Upper lobe of left lung (tissue), 6 donors: ENCODE data around the gene DNAI1. TPM values are rescaled to one million over a fixed set of nuclear protein-coding genes. Genes with fewer than 3 reads are reported as not detected.
"Not testable (repeated sequence)": the region's sequence is repeated elsewhere in the genome, so short reads cannot be mapped to it uniquely, and the experiment has no call there.

ENCODE experiments used
- ATAC-seq, 2 donors: fragments of 200-7000 bp; cut with Tn5 transposase; one replicate each; pipeline ENCODE4 v1.9.1; 2022; ENCODE audit warnings: mild to moderate bottlenecking in 2 of 2, moderate library complexity in 2 of 2; ENCODE audit not compliant: low FRiP score in 2 of 2
- DNase-seq, 2 donors: peaks; one replicate each; pipeline ENCODE4 v3.0.0-alpha.2; 2019 to 2020
- H3K27ac ChIP-seq, 4 donors: fragments of 200-600 bp; sonication (generic); one replicate each; pipeline ENCODE4 v1.5.1; 2016 to 2019
- H3K27me3 ChIP-seq, 4 donors: fragments of 200-600 bp; sonication (generic); one replicate each; pipeline ENCODE4 v1.5.1; 2017 to 2019
- H3K36me3 ChIP-seq, 4 donors: fragments of 200-600 bp; sonication (generic); one replicate each; pipeline ENCODE4 v1.5.1; 2016 to 2019
- H3K4me1 ChIP-seq, 4 donors: fragments of 200-600 bp; sonication (generic); one replicate each; pipeline ENCODE4 v1.5.1; 2018 to 2019
- H3K4me3 ChIP-seq, 4 donors: fragments of 200-600 bp; sonication (generic); one replicate each; pipeline ENCODE4 v1.5.1; 2017 to 2019; ENCODE audit warnings: mild to moderate bottlenecking in 2 of 4, moderate library complexity in 1 of 4
- H3K9me3 ChIP-seq, 4 donors: fragments of 200-600 bp; sonication (generic); one replicate each; pipeline ENCODE4 v1.5.1; 2018 to 2019
- EP300 ChIP-seq, 4 donors: sonication (generic); formaldehyde crosslinking; IDR thresholded peaks; one replicate each; pipeline ENCODE4 v1.5.1; 2017; ENCODE audit warnings: antibody characterized with exemption in 4 of 4, control low read depth in 2 of 4
- POLR2A ChIP-seq, 4 donors: fragments of 450-650 bp; IDR thresholded peaks; one replicate each; pipeline ENCODE4 v1.5.1; 2016 to 2017; ENCODE audit warnings: antibody characterized with exemption in 4 of 4, mild to moderate bottlenecking in 2 of 4
- POLR2AphosphoS5 ChIP-seq, 2 donors: sonication (generic); formaldehyde crosslinking; IDR thresholded peaks; one replicate each; pipeline ENCODE4 v1.5.1; 2017; ENCODE audit warnings: antibody characterized with exemption in 2 of 2
- WGBS, 2 donors: methylation state at CpG; one replicate each; pipeline ENCODE4 v1.1.5; 2017 to 2018; 5-methylcytosine and 5-hydroxymethylcytosine counted together
- total RNA-seq, 6 donors: library from RNA; depleted of rRNA in 4 of 6; stranded (reverse); fragments of >200 nt in 4 of 6; gene quantifications; one replicate each; pipeline versions ENCODE4 v1.1.0 to v1.2.1, GENCODE V29; 2016 to 2021
- TF ChIP-seq, protein P1 (sequence below), 6 experiments: fragments of 450-650 bp in 4 of 6; fragments of 200-600 bp in 2 of 6; sonication (generic) in 2 of 6; IDR thresholded peaks; one replicate each; pipeline ENCODE4 v1.5.1; 2016 to 2019; ENCODE audit warnings: antibody characterized with exemption in 6 of 6
- donor health status: DM: no; HTN: no; CAD: no; lungs with moderate emphysema.
- donor health status: DM: no; HTN: yes; CAD: no; lungs with severe emphysema.

The DNAI1 gene
- total RNA-seq, 6 donors from 2014 or later, result 0.37 to 39.8 (median 9.7) TPM

DNA sequence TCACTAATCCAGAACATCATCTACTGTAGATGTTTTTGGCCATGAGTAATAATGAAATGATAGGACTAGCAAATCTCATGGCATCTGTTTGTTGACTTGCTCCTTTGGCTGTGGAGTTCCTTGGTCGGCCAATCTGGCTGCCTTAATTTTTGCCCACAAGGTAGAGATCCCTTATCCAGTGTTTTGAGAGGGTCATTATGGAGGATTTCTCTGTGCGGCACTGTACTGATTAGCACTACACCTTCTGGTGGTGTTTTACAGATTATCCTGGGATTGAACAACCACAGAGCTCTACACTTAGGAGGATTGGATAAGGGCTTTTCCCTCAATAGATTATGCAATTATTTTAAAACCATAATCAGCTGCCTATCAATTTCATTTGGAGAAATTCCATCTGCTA is 67.4 kb downstream of the DNAI1 start:
- ATAC-seq (no peak), DNase-seq (no peak)
- Histone ChIP-seq H3K36me3 (no peaks in the 10 kb centered on the region), H3K27ac (no peak overlapping the region), H3K4me1 (peaks cover 5 to 16% (median 7%) of the 10 kb centered on the region in 4 donors), H3K9me3 (no peaks in the 10 kb centered on the region), H3K27me3 (no peaks in the 10 kb centered on the region), H3K4me3 (no peak overlapping the region)
- 83 to 85% methylated on average over 2 of the region's 2 CpGs for WGBS, 2 donors
- TF ChIP-seq POLR2A (IDR thresholded peaks at IDR 0.05), result no peak
- no peak for TF ChIP-seq EP300 (IDR thresholded peaks at IDR 0.05)
- TF ChIP-seq POLR2AphosphoS5 (IDR thresholded peaks at IDR 0.05), result no peak
- TF ChIP-seq, protein P1, sequence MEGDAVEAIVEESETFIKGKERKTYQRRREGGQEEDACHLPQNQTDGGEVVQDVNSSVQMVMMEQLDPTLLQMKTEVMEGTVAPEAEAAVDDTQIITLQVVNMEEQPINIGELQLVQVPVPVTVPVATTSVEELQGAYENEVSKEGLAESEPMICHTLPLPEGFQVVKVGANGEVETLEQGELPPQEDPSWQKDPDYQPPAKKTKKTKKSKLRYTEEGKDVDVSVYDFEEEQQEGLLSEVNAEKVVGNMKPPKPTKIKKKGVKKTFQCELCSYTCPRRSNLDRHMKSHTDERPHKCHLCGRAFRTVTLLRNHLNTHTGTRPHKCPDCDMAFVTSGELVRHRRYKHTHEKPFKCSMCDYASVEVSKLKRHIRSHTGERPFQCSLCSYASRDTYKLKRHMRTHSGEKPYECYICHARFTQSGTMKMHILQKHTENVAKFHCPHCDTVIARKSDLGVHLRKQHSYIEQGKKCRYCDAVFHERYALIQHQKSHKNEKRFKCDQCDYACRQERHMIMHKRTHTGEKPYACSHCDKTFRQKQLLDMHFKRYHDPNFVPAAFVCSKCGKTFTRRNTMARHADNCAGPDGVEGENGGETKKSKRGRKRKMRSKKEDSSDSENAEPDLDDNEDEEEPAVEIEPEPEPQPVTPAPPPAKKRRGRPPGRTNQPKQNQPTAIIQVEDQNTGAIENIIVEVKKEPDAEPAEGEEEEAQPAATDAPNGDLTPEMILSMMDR (IDR thresholded peaks at IDR 0.05), result no peak

DNA sequence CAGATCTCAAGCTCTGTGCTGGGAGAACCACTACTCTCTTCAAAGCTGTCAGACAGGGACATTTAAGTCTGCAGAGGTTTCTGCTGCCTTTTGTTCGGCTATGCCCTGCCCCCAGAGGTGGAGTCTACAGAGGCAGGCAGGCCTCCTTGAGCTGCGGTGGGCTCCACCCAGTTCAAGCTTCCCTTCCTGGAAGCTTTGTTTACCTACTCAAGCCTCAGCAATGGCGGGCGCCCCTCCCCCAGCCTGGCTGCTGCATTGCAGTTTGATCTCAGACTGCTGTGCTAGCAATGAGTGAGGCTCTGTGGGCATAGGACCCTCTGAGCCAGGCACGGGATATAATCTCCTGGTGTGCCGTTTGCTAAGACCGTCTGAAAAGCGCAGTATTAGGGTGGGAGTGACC is 73.4 kb downstream of the DNAI1 start:
- not testable (repeated sequence) for H3K27me3 ChIP-seq, H3K36me3 ChIP-seq, ATAC-seq, H3K4me3 ChIP-seq, H3K4me1 ChIP-seq, H3K27ac ChIP-seq, DNase-seq, H3K9me3 ChIP-seq
- WGBS, 2 donors, result 90 to 98% methylated on average over 6 to 7 of the region's 8 CpGs

DNA sequence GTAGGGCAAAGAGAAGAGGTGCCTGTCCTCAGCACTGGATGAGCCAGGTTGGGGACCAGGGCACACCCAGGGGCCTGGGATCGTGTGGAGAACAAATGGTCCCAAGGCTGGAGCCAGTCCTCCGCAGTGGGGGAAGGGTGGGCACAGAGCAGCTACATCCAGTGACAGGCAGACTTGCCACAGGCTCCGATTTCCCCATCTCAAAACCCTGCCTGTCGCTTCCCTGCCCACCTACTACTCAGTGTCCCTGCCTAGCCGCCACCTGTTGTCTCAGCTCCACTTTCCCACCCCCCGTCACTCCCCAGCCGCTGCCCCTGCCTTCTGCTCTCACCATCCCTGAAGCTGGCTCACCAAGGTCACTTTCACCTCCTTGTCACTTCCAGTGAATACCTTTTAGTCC is 78.1 kb downstream of the DNAI1 start:
- H3K4me1 ChIP-seq, result no peaks in the 10 kb centered on the region
- no peak overlapping the region for H3K4me3 ChIP-seq
- TF ChIP-seq POLR2A (IDR thresholded peaks at IDR 0.05) (no peak), EP300 (IDR thresholded peaks at IDR 0.05) (no peak), POLR2AphosphoS5 (IDR thresholded peaks at IDR 0.05) (no peak)
- TF ChIP-seq, protein P1 (IDR thresholded peaks at IDR 0.05), result no peak
- peaks cover 0 to 3% (median 0%) of the 10 kb centered on the region in 4 donors for H3K9me3 ChIP-seq
- H3K27me3 ChIP-seq, result no peaks in the 10 kb centered on the region
- 46 to 52% methylated on average over 7 of the region's 7 CpGs for WGBS, 2 donors
- no peaks in the 10 kb centered on the region for H3K36me3 ChIP-seq
- ATAC-seq, result no peak
- H3K27ac ChIP-seq, result no peak overlapping the region
- no peak for DNase-seq

DNA sequence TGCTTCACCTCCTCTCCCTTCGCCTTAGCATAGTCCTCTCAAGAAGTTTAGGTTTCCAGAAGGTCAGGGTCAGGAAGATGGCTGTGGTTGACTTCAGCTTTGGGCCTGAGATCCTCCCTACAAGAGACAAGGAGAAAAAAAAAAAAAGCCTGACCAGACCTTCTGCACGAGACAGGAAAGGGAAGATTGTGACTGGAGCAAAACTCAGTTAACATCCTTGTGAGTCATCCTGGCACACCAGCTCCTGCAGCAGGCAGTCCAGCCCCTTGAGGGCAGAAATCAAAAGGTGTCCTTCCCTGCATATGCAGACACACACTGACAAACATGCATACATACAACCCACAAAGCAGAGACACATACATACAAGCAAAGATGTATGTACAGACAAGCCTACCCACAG is 82.2 kb downstream of the DNAI1 start:
- no peaks in the 10 kb centered on the region for H3K36me3 ChIP-seq
- no peak for DNase-seq
- no peak overlapping the region for H3K4me3 ChIP-seq
- ATAC-seq, result no peak
- no peaks in the 10 kb centered on the region for H3K9me3 ChIP-seq
- no peaks in the 10 kb centered on the region for H3K27me3 ChIP-seq
- no peak overlapping the region for H3K27ac ChIP-seq
- H3K4me1 ChIP-seq, result no peaks in the 10 kb centered on the region
- no peak for TF ChIP-seq POLR2AphosphoS5 (IDR thresholded peaks at IDR 0.05)
- no peak for TF ChIP-seq POLR2A (IDR thresholded peaks at IDR 0.05)
- TF ChIP-seq EP300 (IDR thresholded peaks at IDR 0.05), result no peak
- TF ChIP-seq, protein P1 (IDR thresholded peaks at IDR 0.05), result no peak
- 61 to 69% methylated on average over 2 of the region's 2 CpGs for whole genome bisulfite sequencing, 2 donors

DNA sequence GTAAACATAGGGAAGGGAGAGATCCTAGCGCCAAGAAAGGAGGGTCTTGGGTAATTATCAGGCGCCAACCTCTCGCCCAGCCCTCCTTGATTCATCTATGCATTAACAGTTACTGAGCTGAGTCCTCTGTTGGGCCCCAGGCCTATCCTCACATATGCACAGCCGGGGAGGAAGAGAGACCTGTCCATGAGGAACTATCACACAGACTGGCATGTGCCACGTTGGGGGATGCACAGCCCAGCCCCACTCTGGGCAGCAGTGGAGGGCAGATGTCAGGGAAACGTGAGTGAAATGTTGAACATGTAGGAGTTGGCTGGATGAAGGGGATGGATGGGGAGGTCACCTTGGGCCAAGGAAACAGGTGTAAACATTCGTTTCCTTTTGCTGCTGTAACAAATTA is 82.9 kb downstream of the DNAI1 start:
- TF ChIP-seq POLR2AphosphoS5 (IDR thresholded peaks at IDR 0.05) (no peak), EP300 (IDR thresholded peaks at IDR 0.05) (no peak), POLR2A (IDR thresholded peaks at IDR 0.05) (no peak)
- TF ChIP-seq, protein P1 (IDR thresholded peaks at IDR 0.05), result no peak
- Histone ChIP-seq H3K9me3 (no peaks in the 10 kb centered on the region), H3K27me3 (no peaks in the 10 kb centered on the region), H3K36me3 (no peaks in the 10 kb centered on the region), H3K4me3 (no peak overlapping the region), H3K4me1 (peaks cover 0 to 3% (median 1%) of the 10 kb centered on the region in 4 donors), H3K27ac (no peak overlapping the region)
- ATAC-seq (no peak), DNase-seq (no peak)
- WGBS, 2 donors, result 76 to 78% methylated on average over 7 of the region's 7 CpGs
